HG02970 (cell line): Measurements from ENCODE around the gene RBBP4.
"Not testable (repeated sequence)": the region's sequence is repeated elsewhere in the genome, so short reads cannot be mapped to it uniquely, and the experiment has no call there.

ENCODE experiments used
- ATAC-seq: cut with Tn5 transposase; IDR thresholded peaks from one replicate; pipeline ENCODE4 v1.9.1; 2021; ENCODE audit warnings: mild to moderate bottlenecking, moderate library complexity, moderate number of reproducible peaks; ENCODE audit not compliant: unreplicated experiment, low FRiP score

Gene RBBP4

DNA sequence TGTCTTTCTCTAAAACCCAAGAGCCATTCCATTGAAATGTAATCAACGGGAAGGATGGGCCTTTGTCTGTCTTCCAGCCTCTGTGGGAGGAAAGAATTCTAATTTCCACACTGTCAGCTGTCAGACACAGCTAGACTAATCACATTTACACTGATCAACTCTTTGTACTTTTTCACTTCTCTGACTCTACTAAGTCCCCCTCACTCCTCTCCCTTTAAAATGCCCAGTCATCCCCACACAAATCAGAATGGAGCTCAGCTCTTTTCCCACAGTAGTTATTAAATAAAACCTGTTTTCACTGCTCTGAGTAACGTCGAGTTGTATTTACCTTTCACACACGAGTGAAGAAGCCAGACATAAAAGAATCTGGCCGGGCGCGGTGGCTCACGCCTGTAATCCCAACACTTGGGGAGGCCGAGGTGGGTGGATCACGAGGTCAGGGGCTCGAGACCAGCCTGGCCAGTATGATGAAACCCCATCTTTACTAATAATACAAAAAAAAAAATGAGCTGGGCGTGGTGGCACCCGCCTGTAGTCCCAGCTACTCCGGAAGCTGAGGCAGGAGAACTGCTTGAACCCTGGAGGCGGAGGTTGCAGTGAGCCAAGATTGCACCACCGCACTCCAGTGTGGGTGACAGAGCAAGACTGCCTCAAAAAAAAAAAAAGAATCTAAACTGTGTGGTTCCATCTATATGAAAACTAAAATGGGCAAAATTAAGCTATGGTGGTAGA, 13.9 kb upstream of the RBBP4 start:
- no peak for ATAC-seq

DNA sequence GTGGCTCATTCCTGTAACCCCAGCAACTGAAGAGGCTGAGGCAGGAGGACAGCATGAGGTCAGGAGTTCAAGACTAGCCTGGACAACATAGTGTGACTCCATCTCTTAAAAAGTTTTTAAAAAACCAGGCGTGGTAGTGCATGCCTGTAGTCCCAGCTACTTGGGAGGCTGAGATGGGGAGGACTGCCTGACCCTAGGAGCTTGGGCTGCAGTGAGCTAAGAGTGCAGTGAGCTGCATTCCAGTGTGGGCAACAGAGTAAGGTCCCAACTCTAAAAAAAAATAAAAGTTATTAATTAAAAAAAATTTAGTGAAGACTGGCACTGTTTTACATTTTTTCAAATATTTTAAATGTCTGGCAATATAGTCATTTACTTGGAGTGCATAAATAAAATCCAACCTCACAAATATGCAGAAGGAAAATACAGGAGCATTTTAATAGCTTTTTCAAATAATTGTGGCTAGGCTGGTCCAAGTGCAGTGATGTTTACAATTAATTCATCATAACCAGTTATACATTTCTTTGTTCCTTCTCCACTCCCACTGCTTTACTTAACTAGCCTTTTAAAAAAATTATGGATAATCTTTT, 11.4 kb upstream of the RBBP4 start:
- ATAC-seq, result no peak

DNA sequence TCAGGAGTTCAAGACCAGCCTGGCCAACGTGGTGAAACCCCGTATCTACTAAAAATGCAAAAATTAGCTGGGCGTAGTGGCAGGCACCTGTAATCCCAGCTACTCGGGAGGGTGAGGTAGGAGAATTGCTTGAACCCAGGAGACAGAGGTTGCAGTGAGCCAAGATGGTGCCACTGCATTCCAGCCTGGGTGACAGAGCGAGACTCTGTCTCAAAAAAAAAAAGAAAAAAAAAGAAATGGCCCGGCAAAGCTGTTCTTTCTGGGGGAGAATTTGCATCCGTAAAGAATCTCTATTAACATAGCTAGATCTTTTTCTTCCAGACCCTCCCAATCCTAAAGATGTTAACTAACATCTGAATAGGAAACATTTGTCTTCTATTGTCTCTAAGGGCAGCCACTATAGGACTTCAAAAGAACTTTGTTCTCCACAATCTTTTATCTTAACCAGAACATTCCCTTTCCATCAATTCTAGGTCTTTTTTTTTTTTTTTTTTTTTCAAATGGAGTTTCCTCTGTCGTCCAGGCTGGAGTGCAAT, 8.6 kb upstream of the RBBP4 start:
- ATAC-seq, result not testable (repeated sequence)

DNA sequence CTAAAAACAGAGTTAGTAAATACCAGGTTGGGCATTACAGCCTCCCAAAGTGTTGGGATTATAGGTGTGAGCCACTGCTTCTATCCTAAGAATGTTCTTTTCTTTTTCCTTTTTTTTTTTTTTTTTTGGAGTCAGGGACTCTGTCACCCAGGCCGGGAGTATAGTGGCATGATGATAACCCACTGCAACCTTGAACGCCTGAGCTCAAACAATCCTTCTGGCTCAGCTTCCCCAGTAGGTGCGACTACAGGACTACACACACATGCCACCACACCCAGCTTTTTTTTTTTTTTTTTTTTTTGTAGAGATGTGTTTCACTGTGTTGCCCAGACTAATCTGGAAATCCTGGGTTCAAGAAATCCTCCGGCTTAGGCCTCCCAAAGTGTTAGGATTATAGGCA, 6.6 kb upstream of the RBBP4 start:
- ATAC-seq, result no peak

DNA sequence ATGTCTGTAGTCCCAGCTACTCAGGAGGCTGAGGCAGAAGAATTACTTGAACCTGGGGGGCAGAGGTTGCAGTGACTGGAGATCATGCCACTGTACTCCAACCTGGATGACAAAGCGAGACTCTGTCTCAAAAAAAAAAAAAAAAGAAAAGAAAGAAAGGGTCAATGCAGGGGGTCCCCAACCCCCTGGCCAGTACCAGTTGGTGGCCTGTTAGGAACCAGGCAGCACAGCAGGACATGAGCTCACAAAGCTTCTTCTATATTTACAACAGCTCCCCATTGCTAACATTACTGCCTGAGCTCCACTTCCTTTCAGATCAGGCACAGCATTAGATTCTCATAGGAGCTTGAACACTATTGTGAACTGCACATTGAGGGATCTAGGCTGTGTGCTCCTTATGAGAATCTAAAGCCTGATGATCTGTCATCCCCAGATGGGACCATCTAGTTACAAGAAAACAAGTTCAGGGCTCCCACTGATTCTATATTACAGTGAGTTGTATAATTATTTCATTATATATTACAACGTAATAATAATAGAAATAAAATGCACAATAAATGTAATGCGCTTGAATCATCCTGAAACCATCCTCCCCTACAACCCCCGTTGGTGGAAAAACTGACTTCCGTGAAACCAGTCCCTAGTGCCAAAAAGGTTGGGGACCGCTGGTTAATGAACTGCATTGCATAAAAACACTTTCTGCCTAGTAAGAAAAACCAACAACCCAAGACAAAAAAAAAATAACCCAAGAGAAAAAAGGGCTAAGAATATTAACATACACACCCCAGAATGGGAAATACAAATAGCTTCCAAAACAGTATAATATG, 3.5 kb upstream of the RBBP4 start:
- no peak for ATAC-seq

DNA sequence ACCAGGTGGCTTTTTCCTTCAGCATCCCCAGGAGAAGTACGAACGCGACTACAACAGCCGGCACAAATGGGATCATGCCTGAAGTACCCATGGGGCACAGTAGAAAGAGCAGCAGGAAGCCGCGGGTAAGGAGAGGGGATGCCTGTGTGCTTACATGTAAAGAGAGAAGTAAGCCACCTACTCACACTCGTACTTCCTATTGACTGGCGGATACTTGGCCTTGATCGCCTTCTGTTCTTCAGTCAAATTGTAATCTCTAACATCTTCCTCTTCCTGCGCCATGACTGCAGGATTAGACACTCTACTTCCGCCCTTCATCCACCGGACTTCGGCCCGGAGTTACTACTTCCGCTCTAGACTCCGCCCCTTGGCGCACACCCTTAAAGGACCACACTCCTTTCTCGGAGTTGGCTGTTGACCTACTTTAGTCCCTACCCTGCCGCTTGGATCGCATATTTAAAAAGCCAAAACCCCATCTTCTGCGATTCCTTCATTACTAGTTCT, 708 bp upstream of the RBBP4 start, which contains the start of gene ZBTB8OS:
Gene ZBTB8OS (minus strand): TSS at position 303 of the 504 bp plus-strand sequence. CDS start 21 bp downstream, at position 282.
- peak; percentile 61 for ATAC-seq

DNA sequence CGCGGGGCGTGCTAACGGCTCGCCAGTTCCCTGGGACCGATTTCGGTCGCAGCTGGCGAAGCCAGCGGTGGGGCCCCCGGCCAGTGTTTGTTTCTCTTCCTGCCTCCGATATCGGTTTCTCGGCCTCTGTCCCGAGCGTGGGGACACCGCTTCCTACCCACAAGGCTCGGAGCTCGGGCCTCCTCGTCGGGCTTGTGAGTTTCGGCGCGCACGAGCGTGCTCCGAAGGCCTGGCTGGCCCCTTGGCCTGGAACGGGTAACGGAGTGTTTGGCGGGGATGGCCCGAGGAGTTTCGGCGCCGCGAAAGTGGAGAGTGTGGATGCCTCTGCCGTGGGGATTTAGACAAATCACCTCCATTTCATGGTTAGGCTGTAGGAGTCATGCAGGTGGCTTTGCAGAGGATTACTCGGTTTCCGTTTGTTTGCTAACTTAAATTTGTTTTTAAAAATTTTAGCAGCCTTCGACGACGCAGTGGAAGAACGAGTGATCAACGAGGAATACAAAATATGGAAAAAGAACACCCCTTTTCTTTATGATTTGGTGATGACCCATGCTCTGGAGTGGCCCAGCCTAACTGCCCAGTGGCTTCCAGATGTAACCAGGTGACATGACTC, 559 bp downstream of the RBBP4 start:
- peak; percentile 19 for ATAC-seq

DNA sequence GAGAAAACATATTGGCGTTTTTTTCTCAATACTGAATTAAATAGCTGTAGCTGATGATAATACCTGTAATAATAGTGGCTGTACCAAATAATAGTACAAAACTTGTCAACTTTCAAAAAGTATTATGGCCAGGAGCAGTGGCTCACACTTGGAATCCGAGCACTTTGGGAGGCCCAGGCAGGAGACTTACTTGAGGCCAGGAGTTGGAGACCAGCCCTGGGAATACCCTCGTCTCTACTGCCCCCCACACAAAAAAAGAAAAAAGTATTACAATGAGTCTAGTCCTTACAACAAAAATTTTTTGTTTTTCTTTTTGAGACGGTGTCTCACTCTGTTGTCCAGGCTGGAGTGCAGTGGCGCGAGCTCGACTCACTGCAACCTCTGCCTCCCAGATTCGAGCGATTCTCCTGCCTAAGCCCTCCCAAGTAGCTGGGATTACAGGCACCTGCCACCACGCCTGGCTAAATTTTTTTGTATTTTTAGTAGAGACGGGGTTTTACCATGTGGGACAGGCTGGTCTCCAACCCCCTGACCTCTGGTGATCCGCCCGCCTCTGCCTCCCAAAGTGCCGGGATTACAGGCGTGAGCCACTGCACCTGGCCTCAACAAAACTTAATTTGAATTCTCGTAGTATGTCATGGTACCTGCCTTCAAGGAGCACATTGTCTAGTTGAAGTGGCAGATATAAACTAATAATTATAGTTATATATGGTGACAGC, 1.4 kb downstream of the RBBP4 start:
- ATAC-seq, result no peak

DNA sequence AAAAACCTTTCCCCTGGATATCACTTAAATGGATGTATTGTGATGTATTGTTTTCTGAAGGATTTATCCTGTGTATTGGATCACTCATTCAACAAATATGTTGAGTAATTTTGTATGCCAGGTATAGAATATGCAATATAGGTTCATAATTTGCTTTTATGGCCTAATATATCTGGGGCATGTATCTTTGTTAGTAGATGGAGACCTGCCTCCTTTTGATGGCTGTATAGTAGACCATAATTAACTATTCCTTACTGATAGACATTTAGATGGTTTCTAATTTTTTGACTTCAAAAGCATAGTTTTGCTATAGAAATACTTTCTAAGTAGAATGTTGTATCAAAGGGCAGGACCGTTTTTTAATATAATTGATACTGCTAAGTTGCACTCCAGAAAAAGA, 8.6 kb downstream of the RBBP4 start:
- ATAC-seq, result no peak

DNA sequence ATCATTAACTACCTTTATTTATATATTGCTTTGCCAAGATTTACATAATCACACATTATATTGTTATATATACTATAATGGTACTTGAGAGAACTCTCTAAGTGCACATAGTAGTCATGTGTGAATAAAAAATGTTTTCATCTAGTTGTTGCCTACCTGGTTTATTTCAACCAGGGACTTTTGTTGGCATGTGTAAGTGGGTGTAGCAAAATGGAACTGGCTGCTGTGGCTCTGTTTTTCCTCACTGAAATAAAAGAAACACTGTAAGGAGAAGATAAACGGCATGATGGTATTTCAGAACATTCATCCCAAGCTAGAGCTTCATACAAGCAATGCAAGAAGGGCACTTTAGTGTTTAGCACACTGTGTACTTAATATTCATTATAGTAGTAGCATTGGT, 14.9 kb downstream of the RBBP4 start:
- no peak for ATAC-seq

DNA sequence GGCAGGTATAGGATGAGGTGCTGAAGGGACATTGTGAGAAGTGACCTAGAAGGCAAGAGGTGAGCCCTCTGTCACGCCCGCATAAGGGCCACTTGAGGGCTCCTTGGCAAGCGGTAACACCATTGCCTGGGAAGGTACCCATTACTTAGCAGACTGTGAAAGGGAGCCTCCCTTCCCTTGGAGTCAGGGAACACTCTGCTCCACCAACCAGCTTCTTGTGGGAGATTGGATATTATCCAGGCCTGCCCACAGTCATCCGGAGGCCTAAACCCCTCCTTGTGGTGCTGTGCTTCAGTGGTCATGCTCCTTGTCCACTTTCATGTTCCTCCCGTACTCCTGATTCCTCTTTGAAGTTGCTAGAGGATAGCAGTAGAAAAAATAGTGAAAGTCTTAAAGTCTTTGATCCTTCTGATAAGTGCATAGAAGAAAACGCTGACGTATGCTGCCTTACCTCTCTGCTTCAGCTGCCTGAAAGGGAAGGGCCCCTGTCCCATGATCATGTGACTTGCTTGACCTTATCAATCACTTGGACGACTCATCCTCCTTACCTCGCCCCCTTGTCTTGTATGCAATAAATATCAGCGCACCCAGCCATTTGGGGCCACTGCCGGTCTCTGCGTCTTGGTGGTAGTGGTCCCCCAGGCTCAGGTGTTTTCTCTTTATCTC, 16.0 kb downstream of the RBBP4 start:
- no peak for ATAC-seq

DNA sequence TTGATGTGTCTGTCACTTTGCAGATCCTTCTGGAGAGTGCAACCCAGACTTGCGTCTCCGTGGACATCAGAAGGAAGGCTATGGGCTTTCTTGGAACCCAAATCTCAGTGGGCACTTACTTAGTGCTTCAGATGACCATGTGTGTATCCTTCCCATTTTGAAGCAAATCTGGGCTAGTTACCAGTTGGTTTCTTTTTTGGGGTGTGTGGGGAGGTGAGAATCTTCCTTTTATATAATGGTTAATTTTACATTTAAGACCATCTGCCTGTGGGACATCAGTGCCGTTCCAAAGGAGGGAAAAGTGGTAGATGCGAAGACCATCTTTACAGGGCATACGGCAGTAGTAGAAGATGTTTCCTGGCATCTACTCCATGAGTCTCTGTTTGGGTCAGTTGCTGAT, 17.7 kb downstream of the RBBP4 start:
- ATAC-seq, result not testable (repeated sequence)

DNA sequence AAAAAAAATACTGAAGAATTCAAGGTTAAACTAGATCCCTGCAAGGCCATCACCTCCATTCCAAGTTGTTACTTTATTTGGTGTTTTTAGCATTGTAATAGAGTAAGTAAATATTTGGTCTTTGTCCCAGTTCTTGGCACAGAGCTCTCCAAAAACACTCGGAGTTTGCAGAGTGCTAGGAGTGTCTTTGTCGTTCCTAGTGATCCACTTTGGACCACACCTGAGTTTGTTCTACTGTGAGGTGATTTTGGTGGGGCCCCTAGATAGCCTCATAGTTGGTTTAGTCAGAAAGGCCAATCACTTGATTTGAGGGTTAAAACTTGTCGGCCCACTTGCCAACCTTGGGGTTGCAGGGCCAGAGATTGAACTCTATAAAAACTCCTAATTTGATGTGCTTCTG, 25.9 kb downstream of the RBBP4 start:
- no peak for ATAC-seq

DNA sequence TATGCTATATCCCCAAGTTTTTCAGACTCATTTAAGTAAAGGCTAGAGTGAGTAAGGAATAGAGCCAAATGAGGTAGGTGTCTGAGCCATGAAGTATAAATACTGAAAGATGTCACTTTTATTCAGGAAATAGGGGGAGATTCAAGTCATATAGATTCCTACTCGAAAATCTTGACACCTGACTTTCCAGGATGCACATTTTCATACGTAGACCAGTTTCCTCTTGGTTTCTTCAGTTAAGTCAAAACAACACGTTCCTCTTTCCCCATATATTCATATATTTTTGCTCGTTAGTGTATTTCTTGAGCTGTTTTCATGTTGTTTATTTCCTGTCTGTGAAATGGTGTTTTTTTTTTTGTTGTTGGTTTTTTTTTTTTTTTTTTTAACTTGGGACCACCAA, 29.0 kb downstream of the RBBP4 start:
- ATAC-seq, result not testable (repeated sequence)

DNA sequence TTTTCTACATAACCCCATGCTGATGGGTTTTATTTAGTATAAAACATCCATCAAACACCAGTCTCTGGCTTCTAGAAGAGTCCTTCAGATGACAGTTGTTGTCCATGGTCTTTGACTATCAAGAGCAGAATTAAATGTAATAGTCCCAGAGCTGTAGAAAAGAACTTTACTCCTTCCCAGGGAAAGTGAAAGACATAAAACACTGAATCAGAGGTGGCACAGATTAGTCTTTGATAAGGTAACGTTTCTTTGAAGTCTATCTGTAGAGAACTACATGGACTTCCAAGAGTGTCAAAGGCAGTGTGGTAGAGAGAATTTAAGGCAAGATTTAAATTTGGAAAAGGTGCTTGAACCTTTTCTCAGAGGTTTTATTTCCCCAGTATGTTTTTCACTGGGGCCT, 29.6 kb downstream of the RBBP4 start:
- ATAC-seq, result no peak

DNA sequence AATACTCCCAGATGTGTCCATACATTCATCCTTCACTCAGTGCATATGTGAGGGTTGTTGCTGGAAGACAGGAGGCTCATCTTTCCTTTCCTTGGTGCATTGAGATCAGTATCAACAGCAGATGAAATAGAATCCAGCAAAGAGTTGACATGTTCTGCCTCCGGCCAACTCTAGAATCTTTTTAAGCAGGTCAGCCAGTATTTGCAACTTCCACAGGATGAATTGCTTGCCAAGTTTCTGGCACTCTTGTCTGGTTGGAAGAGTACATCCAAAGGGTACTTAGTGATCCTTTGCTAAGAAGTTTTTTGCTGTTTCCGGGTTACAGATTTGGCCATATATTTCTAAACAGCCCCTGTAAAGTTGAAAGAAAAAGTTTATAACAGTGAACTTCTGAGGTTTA, 30.5 kb downstream of the RBBP4 start:
- ATAC-seq, result no peak

DNA sequence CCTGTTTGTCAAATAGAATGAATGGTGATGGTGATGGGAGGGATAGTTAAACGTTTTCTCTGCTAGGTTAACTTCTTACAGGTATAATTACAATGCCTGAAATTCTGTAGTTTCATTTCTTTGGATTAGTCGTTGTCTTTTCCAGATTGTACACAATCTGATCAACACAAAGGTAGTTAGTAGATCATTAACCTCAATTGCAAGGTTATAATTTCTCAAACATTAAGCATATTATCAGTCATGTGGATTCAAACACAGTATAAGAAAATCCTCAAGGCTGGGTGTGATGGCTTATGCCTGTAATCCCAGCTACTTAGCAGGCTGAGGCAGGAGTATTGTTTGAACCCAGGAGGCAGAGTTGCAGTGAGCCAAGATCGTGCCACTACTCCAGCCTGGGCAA, 31.0 kb downstream of the RBBP4 start:
- ATAC-seq, result no peak

DNA sequence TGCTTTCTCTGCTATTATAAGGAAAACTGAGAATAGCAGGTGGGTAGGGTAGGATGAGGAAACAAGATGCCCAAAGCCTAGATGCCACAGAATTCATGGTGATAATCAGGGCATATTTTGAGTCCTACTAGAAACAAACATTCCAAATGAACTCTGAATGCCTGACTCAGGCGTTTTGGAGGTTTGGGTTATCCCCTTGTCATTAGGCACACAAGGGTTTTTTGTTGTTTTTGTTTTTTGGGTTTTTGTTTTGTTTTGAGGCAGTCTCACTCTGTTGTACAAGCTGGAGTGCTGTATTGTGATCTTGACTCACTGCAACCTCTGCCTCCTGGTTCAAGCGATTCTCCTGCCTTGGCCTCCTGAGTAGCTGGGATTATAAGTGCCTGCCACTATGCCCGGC, 32.4 kb downstream of the RBBP4 start:
- no peak for ATAC-seq

DNA sequence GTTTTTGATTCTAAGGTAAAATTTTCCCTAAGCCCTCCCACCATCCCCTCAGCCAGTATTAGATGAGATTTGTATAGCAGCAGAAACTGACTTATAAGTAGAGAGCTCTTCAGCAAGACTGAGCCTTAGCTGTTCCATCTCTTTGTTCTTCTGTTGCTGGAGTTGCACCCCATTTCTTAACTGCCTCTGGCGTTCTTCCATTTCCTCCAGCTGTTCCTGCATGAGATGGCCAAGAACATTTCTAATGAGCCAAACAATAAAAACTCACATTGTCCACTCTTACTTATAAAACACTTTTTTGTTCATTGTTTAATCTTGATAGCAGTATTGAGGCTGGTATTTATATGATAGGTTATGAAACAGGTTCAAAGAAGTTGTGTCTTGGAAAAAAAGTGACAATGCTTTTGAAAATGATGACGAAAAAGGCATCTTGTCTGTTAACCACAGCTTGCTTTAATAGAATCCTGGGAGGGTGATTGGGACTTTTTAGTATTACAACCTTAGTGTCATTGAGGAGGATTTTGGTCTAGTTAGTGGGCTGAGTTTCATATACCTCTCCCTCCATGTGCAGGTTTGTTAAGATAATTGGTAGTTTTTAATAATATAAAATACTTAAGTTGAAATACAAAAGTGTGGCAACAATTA, 33.3 kb downstream of the RBBP4 start:
- ATAC-seq, result no peak
